CD4-positive, alpha-beta T cell (primary cell): Measurements from ENCODE around the gene PHACTR4. TPM values are rescaled to one million over a fixed set of nuclear protein-coding genes. Genes with fewer than 3 reads are reported as not detected.
A peak's percentile ranks its signal among the peaks of the same experiment; 100 is the strongest.
"Not testable (repeated sequence)": the region's sequence is repeated elsewhere in the genome, so short reads cannot be mapped to it uniquely, and the experiment has no call there.

Experiments
- ATAC-seq: fragments of 200-7000 bp; cut with Tn5 transposase; one replicate; pipeline ENCODE4 v1.10.0; 2022; ENCODE audit warnings: mild to moderate bottlenecking; ENCODE audit not compliant: poor library complexity
- CTCF ChIA-PET: fragments of 350-600 bp; sonication (Branson Sonifier 250); formaldehyde crosslinking; loops from one replicate; lab custom pipeline; 2021; ENCODE audit warnings: antibody characterized with exemption, inconsistent platforms; lab: Charles Lee
- POLR2A ChIA-PET: fragments of 350-600 bp; sonication (Branson Sonifier 250); formaldehyde crosslinking; loops from one replicate; lab custom pipeline; 2021; ENCODE audit warnings: antibody characterized with exemption, inconsistent platforms; lab: Charles Lee
- DNase-seq, 14 experiments: peaks; one replicate each; pipeline ENCODE4 v3.0.0-alpha.2; 2013 to 2020; ENCODE audit warnings: mixed read lengths in 2 of 14
- H3K27ac ChIP-seq, 2 donors: one replicate each; pipeline versions ENCODE4 v1.5.1 to v1.7.0; 2013; ENCODE audit warnings: low read length in 2 of 2, low read depth in 1 of 2, mild to moderate bottlenecking in 1 of 2
- H3K27me3 ChIP-seq, 2 experiments: 1 replicate in 1 of 2; 2 replicates in 1 of 2; pipeline versions ENCODE4 v1.6.1 to v1.7.0; 2013; ENCODE audit warnings: low read length in 2 of 2, control low read depth in 1 of 2, mild to moderate bottlenecking in 1 of 2, moderate library complexity in 1 of 2; ENCODE audit not compliant: insufficient read depth in 2 of 2, control insufficient read depth in 1 of 2
- H3K36me3 ChIP-seq: one replicate; pipeline ENCODE4 v1.6.1; 2013; ENCODE audit warnings: low read length, control low read depth; ENCODE audit not compliant: insufficient read depth
- H3K4me1 ChIP-seq: one replicate; pipeline ENCODE4 v1.6.1; 2013; ENCODE audit warnings: low read length, control low read depth; ENCODE audit not compliant: insufficient read depth
- H3K4me3 ChIP-seq: one replicate; pipeline ENCODE4 v1.5.1; 2013; ENCODE audit warnings: mild to moderate bottlenecking, low read length, moderate library complexity
- H3K9me3 ChIP-seq, 2 experiments: 1 replicate in 1 of 2; 2 replicates in 1 of 2; pipeline versions ENCODE4 v1.6.1 to v1.7.0; 2013; ENCODE audit warnings: low read length in 2 of 2, mild to moderate bottlenecking in 2 of 2, control low read depth in 1 of 2, moderate library complexity in 1 of 2; ENCODE audit not compliant: control insufficient read depth in 1 of 2, insufficient read depth in 1 of 2
- H3K27ac Mint-ChIP-seq: one replicate; pipeline ENCODE4 v1.8.0; 2020; ENCODE audit warnings: mixed read lengths
- H3K27me3 Mint-ChIP-seq: one replicate; pipeline ENCODE4 v1.8.0; 2021; ENCODE audit warnings: mixed read lengths
- H3K36me3 Mint-ChIP-seq: one replicate; pipeline ENCODE4 v1.8.0; 2021; ENCODE audit warnings: low read depth, mixed read lengths
- H3K4me1 Mint-ChIP-seq: one replicate; pipeline ENCODE4 v1.8.0; 2021; ENCODE audit warnings: low read depth, mixed read lengths
- H3K4me3 Mint-ChIP-seq: one replicate; pipeline ENCODE4 v1.8.0; 2020; ENCODE audit warnings: mild to moderate bottlenecking, mixed read lengths
- H3K9me3 Mint-ChIP-seq: one replicate; pipeline ENCODE4 v1.8.0; 2020; ENCODE audit warnings: mixed read lengths
- intact Hi-C, 2 experiments: fragments of 100-400 bp; cut with DNase I in 1 of 2; cut with micrococcal nuclease in 1 of 2; formaldehyde crosslinking; loops; one replicate each; pipeline versions ENCODE4 v1.15.1 to v1.9.0; 2023 to 2025; cut with DNase I, micrococcal nuclease
- total RNA-seq, 174 experiments: library from RNA in 2 of 174; stranded (reverse) in 2 of 174; gene quantifications; one replicate each; pipeline ENCODE4 v1.2.3 and lab custom pipeline; 2021 to 2026
- TF ChIP-seq, protein P1 (sequence below): fragments of 200-600 bp; IDR thresholded peaks from one replicate; pipeline ENCODE4 v1.8.0; 2022; ENCODE audit warnings: antibody characterized with exemption, mild to moderate bottlenecking

PHACTR4 gene
- total RNA-seq, 2 experiments from 2014 or later, result 26.0 to 26.3 TPM

DNA sequence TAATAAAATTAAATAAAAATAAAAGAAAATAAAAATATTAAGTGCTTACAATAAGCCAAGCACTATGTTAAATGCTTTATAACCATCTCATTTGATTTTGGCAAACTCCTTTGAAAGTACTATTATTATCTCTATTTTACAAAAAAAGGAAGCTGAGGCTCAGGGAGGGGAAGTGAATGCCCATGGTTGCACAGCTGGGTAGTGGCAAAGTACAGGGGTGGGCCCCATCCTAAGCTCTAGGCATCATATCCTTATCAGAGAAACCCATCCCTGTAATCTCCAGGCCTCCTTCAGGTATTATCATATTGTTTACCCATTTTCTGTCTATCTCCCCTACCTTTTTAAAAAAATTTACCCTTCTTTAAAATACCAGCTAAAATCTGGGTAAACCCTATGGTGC lies 43.0 kb upstream of the PHACTR4 start:
- Histone ChIP-seq H3K4me3 (no peak overlapping the region), H3K27ac (no peak overlapping the region), H3K36me3 (peaks cover 9% of the 10 kb centered on the region), H3K4me1 (peaks cover 25% of the 10 kb centered on the region), H3K9me3 (no peaks in the 10 kb centered on the region), H3K27me3 (no peaks in the 10 kb centered on the region)
- Mint-ChIP-seq H3K9me3 (no peaks in the 10 kb centered on the region), H3K27me3 (peaks cover 5% of the 10 kb centered on the region), H3K27ac (no peak overlapping the region), H3K4me3 (no peak overlapping the region), H3K4me1 (peaks cover 23% of the 10 kb centered on the region), H3K36me3 (peaks cover 28% of the 10 kb centered on the region)
- ChIA-PET POLR2A (interaction anchor here (0.7 to 1.4 kb wide), 5 partner anchors 11 to 410 kb away, joined by 3 to 4 read pairs (median 3); partner anchors contain the start of gene YTHDF2), CTCF (interaction anchor here (0.9 to 3.4 kb wide), 2 partner anchors 60 to 78 kb away, joined by 4 to 27 read pairs; no protein-coding TSS in a partner anchor)
- intact Hi-C loops, result loop anchor here in 1 of 2 experiments (5.0 kb wide), 3 partner anchors 94 to 411 kb away; partner anchors contain the start of genes DNAJC8, EYA3 and YTHDF2
- TF ChIP-seq, protein P1, sequence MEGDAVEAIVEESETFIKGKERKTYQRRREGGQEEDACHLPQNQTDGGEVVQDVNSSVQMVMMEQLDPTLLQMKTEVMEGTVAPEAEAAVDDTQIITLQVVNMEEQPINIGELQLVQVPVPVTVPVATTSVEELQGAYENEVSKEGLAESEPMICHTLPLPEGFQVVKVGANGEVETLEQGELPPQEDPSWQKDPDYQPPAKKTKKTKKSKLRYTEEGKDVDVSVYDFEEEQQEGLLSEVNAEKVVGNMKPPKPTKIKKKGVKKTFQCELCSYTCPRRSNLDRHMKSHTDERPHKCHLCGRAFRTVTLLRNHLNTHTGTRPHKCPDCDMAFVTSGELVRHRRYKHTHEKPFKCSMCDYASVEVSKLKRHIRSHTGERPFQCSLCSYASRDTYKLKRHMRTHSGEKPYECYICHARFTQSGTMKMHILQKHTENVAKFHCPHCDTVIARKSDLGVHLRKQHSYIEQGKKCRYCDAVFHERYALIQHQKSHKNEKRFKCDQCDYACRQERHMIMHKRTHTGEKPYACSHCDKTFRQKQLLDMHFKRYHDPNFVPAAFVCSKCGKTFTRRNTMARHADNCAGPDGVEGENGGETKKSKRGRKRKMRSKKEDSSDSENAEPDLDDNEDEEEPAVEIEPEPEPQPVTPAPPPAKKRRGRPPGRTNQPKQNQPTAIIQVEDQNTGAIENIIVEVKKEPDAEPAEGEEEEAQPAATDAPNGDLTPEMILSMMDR, result no peak
- DNase-seq, result peak in 1 of 14 experiments; percentile 2
- ATAC-seq, result no peak

DNA sequence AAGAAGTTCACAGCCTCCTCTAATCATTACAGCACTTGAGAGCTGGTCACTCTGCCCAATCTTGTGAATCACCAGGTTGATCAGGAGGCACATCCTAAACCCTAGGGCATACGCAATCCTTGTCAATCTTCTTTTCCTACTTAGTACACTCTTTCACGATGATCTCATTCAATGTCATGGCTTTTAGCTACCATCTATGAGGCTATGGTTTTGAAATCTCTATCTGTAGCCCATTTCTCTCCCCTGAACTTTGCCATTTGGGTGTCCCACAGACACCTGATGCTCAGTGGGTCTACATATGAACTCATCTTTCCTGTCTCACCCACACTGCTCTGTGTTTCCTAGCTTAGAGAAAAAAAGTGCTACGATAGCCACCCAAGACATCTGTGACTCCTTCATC lies 42.6 kb upstream of the PHACTR4 start:
- Histone ChIP-seq H3K27me3 (no peaks in the 10 kb centered on the region), H3K36me3 (peaks cover 13% of the 10 kb centered on the region), H3K4me1 (peaks cover 25% of the 10 kb centered on the region), H3K27ac (no peak overlapping the region), H3K9me3 (no peaks in the 10 kb centered on the region), H3K4me3 (no peak overlapping the region)
- ChIA-PET POLR2A (interaction anchor here (0.7 to 1.4 kb wide), 5 partner anchors 11 to 409 kb away, joined by 3 to 4 read pairs (median 3); partner anchors contain the start of gene YTHDF2), CTCF (interaction anchor here (1.1 to 3.4 kb wide), 2 partner anchors 69 to 78 kb away, joined by 3 to 27 read pairs; no protein-coding TSS in a partner anchor)
- H3K27me3 Mint-ChIP-seq, result peaks cover 5% of the 10 kb centered on the region
- peaks cover 23% of the 10 kb centered on the region for H3K4me1 Mint-ChIP-seq
- DNase-seq (peak in 2 of 14 experiments; percentile 18 to 38), ATAC-seq (no peak)
- H3K36me3 Mint-ChIP-seq, result peaks cover 31% of the 10 kb centered on the region
- intact Hi-C loops, result loop anchor here in 1 of 2 experiments (5.0 kb wide), 3 partner anchors 95 to 410 kb away; partner anchors contain the start of genes DNAJC8, EYA3 and YTHDF2
- H3K9me3 Mint-ChIP-seq, result no peaks in the 10 kb centered on the region
- H3K27ac Mint-ChIP-seq, result peak overlapping the region; percentile 88
- TF ChIP-seq, protein P1, result no peak
- peak overlapping the region; percentile 61 for H3K4me3 Mint-ChIP-seq

DNA sequence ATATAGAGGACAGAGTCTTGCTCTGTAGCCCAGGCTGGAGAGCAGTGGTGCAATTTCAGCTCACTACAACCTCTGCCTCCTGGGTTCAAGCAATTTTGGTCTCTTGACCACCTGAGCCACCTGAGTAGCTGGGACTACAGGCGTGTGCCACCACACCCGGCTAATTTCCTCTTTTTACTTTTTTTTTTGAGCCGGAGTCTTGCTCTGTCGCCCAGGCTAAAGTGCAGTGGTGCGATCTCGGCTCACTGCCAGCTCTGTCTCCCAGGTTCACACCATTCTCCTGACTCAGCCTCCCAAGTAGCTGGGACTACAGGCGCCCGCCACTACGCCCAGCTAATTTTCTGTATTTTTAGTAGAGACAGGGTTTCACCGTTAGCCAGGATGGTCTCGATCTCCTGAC lies 42.1 kb upstream of the PHACTR4 start:
- not testable (repeated sequence) for H3K27me3 ChIP-seq, H3K27me3 Mint-ChIP-seq, H3K27ac ChIP-seq, H3K9me3 Mint-ChIP-seq, ATAC-seq, H3K9me3 ChIP-seq, DNase-seq, H3K4me3 ChIP-seq
- Mint-ChIP-seq H3K4me1 (peaks cover 26% of the 10 kb centered on the region), H3K27ac (peak overlapping the region; percentile 88), H3K4me3 (peak overlapping the region; percentile 94), H3K36me3 (peaks cover 36% of the 10 kb centered on the region)
- POLR2A ChIA-PET, result interaction anchor here (0.8 to 1.4 kb wide), 3 partner anchors 12 to 409 kb away, joined by 3 to 4 read pairs (median 3); partner anchors contain the start of gene YTHDF2
- Histone ChIP-seq H3K4me1 (peaks cover 25% of the 10 kb centered on the region), H3K36me3 (peaks cover 18% of the 10 kb centered on the region)
- intact Hi-C loops, result loop anchor here in 1 of 2 experiments (5.0 kb wide), 3 partner anchors 95 to 410 kb away; partner anchors contain the start of genes DNAJC8, EYA3 and YTHDF2
- CTCF ChIA-PET, result interaction anchor here (1.1 to 3.4 kb wide), 2 partner anchors 69 to 78 kb away, joined by 3 to 27 read pairs; no protein-coding TSS in a partner anchor
